NB4 (cell line): ENCODE results near the gene TMEM140.
"Not testable (repeated sequence)": the region's sequence is repeated elsewhere in the genome, so short reads cannot be mapped to it uniquely, and the experiment has no call there.

ENCODE experiments used
- MYC ChIP-seq: IDR thresholded peaks from 2 replicates; pipeline ENCODE4 v1.6.1; 2011; ENCODE audit warnings: low read depth, low read length
- POLR2A ChIP-seq: IDR thresholded peaks from 2 replicates; pipeline ENCODE4 v1.6.1; 2011; ENCODE audit warnings: mild to moderate bottlenecking; ENCODE audit not compliant: insufficient read length; ENCODE audit errors: extremely low read depth
- TF ChIP-seq, protein P1 (sequence below): IDR thresholded peaks from one replicate; pipeline ENCODE4 v1.5.1; 2012; ENCODE audit warnings: low read depth, low read length
- TF ChIP-seq, protein P2 (sequence below): IDR thresholded peaks from 2 replicates; pipeline ENCODE4 v1.6.1; 2011; ENCODE audit warnings: low read depth, low read length

DNA sequence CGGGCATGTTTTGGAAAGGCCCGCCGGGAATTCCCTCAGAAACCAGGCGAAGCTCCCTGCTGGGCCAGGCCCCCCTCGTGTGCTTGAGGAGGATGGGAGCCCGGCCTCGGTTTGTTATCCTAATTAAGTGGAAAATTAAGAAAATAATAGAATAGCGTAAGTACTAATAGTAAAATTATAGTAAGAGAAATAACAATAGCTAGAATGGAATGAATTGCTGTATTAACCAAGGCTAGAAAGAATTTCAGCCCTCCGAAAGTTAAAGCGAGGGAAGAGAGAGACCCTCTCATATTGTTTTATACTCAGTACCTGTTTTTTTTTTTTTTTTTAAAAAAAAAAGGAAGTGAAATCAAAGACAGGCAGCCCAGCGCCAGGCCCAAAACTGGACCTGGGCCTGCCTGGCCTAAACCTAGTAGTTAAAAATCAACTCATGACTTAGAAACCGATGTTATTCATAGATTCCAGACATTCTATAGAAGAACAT lies 23.2 kb downstream of the TMEM140 start:
- not testable (repeated sequence) for TF ChIP-seq POLR2A, MYC
- TF ChIP-seq, protein P1, sequence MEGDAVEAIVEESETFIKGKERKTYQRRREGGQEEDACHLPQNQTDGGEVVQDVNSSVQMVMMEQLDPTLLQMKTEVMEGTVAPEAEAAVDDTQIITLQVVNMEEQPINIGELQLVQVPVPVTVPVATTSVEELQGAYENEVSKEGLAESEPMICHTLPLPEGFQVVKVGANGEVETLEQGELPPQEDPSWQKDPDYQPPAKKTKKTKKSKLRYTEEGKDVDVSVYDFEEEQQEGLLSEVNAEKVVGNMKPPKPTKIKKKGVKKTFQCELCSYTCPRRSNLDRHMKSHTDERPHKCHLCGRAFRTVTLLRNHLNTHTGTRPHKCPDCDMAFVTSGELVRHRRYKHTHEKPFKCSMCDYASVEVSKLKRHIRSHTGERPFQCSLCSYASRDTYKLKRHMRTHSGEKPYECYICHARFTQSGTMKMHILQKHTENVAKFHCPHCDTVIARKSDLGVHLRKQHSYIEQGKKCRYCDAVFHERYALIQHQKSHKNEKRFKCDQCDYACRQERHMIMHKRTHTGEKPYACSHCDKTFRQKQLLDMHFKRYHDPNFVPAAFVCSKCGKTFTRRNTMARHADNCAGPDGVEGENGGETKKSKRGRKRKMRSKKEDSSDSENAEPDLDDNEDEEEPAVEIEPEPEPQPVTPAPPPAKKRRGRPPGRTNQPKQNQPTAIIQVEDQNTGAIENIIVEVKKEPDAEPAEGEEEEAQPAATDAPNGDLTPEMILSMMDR: not testable (repeated sequence)
- TF ChIP-seq, protein P2, sequence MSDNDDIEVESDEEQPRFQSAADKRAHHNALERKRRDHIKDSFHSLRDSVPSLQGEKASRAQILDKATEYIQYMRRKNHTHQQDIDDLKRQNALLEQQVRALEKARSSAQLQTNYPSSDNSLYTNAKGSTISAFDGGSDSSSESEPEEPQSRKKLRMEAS: not testable (repeated sequence)
